ENCODE results near the gene STK32B. TPM values are rescaled to one million over a fixed set of nuclear protein-coding genes. Genes with fewer than 3 reads are reported as not detected.

The STK32B gene
- total and polyA plus RNA-seq, 2 of the 8 experiments (the other 6 are each of a cell fraction or from before 2014, with no cell fraction given), result 2.3 to 2.5 TPM

- TF ChIP-seq, protein P1, sequence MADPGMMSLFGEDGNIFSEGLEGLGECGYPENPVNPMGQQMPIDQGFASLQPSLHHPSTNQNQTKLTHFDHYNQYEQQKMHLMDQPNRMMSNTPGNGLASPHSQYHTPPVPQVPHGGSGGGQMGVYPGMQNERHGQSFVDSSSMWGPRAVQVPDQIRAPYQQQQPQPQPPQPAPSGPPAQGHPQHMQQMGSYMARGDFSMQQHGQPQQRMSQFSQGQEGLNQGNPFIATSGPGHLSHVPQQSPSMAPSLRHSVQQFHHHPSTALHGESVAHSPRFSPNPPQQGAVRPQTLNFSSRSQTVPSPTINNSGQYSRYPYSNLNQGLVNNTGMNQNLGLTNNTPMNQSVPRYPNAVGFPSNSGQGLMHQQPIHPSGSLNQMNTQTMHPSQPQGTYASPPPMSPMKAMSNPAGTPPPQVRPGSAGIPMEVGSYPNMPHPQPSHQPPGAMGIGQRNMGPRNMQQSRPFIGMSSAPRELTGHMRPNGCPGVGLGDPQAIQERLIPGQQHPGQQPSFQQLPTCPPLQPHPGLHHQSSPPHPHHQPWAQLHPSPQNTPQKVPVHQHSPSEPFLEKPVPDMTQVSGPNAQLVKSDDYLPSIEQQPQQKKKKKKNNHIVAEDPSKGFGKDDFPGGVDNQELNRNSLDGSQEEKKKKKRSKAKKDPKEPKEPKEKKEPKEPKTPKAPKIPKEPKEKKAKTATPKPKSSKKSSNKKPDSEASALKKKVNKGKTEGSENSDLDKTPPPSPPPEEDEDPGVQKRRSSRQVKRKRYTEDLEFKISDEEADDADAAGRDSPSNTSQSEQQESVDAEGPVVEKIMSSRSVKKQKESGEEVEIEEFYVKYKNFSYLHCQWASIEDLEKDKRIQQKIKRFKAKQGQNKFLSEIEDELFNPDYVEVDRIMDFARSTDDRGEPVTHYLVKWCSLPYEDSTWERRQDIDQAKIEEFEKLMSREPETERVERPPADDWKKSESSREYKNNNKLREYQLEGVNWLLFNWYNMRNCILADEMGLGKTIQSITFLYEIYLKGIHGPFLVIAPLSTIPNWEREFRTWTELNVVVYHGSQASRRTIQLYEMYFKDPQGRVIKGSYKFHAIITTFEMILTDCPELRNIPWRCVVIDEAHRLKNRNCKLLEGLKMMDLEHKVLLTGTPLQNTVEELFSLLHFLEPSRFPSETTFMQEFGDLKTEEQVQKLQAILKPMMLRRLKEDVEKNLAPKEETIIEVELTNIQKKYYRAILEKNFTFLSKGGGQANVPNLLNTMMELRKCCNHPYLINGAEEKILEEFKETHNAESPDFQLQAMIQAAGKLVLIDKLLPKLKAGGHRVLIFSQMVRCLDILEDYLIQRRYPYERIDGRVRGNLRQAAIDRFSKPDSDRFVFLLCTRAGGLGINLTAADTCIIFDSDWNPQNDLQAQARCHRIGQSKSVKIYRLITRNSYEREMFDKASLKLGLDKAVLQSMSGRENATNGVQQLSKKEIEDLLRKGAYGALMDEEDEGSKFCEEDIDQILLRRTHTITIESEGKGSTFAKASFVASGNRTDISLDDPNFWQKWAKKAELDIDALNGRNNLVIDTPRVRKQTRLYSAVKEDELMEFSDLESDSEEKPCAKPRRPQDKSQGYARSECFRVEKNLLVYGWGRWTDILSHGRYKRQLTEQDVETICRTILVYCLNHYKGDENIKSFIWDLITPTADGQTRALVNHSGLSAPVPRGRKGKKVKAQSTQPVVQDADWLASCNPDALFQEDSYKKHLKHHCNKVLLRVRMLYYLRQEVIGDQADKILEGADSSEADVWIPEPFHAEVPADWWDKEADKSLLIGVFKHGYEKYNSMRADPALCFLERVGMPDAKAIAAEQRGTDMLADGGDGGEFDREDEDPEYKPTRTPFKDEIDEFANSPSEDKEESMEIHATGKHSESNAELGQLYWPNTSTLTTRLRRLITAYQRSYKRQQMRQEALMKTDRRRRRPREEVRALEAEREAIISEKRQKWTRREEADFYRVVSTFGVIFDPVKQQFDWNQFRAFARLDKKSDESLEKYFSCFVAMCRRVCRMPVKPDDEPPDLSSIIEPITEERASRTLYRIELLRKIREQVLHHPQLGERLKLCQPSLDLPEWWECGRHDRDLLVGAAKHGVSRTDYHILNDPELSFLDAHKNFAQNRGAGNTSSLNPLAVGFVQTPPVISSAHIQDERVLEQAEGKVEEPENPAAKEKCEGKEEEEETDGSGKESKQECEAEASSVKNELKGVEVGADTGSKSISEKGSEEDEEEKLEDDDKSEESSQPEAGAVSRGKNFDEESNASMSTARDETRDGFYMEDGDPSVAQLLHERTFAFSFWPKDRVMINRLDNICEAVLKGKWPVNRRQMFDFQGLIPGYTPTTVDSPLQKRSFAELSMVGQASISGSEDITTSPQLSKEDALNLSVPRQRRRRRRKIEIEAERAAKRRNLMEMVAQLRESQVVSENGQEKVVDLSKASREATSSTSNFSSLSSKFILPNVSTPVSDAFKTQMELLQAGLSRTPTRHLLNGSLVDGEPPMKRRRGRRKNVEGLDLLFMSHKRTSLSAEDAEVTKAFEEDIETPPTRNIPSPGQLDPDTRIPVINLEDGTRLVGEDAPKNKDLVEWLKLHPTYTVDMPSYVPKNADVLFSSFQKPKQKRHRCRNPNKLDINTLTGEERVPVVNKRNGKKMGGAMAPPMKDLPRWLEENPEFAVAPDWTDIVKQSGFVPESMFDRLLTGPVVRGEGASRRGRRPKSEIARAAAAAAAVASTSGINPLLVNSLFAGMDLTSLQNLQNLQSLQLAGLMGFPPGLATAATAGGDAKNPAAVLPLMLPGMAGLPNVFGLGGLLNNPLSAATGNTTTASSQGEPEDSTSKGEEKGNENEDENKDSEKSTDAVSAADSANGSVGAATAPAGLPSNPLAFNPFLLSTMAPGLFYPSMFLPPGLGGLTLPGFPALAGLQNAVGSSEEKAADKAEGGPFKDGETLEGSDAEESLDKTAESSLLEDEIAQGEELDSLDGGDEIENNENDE (IDR thresholded peaks at IDR 0.05; ENCODE audit: insufficient replicate concordance, low read length), result no peak
- no peak for TF ChIP-seq RXRA (IDR thresholded peaks at IDR 0.05; ENCODE audit: insufficient read depth, low read depth, low read length)
- TF ChIP-seq POLR2AphosphoS5 (IDR thresholded peaks at IDR 0.05; ENCODE audit: low read depth, low read length), result no peak
- no peak for TF ChIP-seq RNF2 (IDR thresholded peaks at IDR 0.05; ENCODE audit: borderline replicate concordance, low read depth, low read length, missing control alignments, poor library complexity, severe bottlenecking)
- no peak for TF ChIP-seq GTF2F1 (IDR thresholded peaks at IDR 0.05; ENCODE audit: borderline replicate concordance, low read depth, low read length)
- TF ChIP-seq CBX5 (IDR thresholded peaks at IDR 0.05; ENCODE audit: low read depth, low read length), result no peak
- TF ChIP-seq TEAD4 (IDR thresholded peaks at IDR 0.05; ENCODE audit: low read depth, low read length), result no peak
- TF ChIP-seq KDM4A (IDR thresholded peaks at IDR 0.05; ENCODE audit: low read depth, low read length, severe bottlenecking), result no peak
- TF ChIP-seq KDM1A (IDR thresholded peaks at IDR 0.05; ENCODE audit: borderline replicate concordance, low read length), result no peak
- TF ChIP-seq TBP (IDR thresholded peaks at IDR 0.05; ENCODE audit: low read depth, low read length), result no peak
- TF ChIP-seq TCF12 (IDR thresholded peaks at IDR 0.05; ENCODE audit: low read depth, low read length), result no peak
Measured at GRCh38 chr4:5391492-5391891, 340.2 kb downstream of the STK32B start (continued).

Data from H1 (cell line).